Esophagus muscularis mucosa (tissue), 4 donors: ENCODE measurements around the gene SULT1A1.

Experiments used
- CTCF ChIP-seq, 3 experiments: fragments of 200-600 bp in 2 of 3; fragments of 450-650 bp in 1 of 3; sonication (generic) in 2 of 3; IDR thresholded peaks; one replicate each; pipeline ENCODE4 v1.5.1; 2017 to 2019; ENCODE audit warnings: antibody characterized with exemption in 3 of 3, mild to moderate bottlenecking in 2 of 3, moderate library complexity in 1 of 3
- EP300 ChIP-seq: sonication (generic); formaldehyde crosslinking; IDR thresholded peaks from one replicate; pipeline ENCODE4 v1.6.1; 2017; ENCODE audit warnings: antibody characterized with exemption
- POLR2A ChIP-seq: fragments of 450-650 bp; IDR thresholded peaks from one replicate; pipeline ENCODE4 v1.6.1; 2017; ENCODE audit warnings: antibody characterized with exemption, moderate library complexity, mild to moderate bottlenecking, low read depth
- POLR2AphosphoS5 ChIP-seq, 2 donors: sonication (generic); formaldehyde crosslinking; IDR thresholded peaks; one replicate each; pipeline ENCODE4 v1.6.1; 2017; ENCODE audit warnings: antibody characterized with exemption in 2 of 2

DNA sequence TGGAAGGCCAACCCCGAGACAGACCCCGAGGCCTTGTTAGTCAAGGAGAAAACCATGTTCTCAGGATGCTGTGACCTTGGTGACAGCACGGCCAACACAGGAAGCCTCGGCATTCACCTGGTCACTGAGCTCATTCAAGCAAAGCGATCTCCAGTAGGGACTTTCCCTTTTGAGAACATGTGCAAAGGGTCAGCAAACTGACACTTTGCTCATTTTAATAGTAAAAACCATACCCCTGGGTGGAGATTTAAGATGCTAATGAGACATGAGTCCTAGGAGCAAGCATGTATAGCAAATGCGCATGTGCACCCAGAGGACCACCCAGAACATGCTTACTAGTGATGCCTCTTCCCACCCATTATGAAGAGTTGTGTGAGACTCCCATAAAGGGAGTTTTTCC is 7.3 kb downstream of the SULT1A1 start:
- TF ChIP-seq CTCF (IDR thresholded peaks at IDR 0.05) (no peak), POLR2AphosphoS5 (IDR thresholded peaks at IDR 0.05) (no peak), POLR2A (no peak), EP300 (no peak)
